ENCODE data around the gene NUBP2.

The NUBP2 gene

DNA sequence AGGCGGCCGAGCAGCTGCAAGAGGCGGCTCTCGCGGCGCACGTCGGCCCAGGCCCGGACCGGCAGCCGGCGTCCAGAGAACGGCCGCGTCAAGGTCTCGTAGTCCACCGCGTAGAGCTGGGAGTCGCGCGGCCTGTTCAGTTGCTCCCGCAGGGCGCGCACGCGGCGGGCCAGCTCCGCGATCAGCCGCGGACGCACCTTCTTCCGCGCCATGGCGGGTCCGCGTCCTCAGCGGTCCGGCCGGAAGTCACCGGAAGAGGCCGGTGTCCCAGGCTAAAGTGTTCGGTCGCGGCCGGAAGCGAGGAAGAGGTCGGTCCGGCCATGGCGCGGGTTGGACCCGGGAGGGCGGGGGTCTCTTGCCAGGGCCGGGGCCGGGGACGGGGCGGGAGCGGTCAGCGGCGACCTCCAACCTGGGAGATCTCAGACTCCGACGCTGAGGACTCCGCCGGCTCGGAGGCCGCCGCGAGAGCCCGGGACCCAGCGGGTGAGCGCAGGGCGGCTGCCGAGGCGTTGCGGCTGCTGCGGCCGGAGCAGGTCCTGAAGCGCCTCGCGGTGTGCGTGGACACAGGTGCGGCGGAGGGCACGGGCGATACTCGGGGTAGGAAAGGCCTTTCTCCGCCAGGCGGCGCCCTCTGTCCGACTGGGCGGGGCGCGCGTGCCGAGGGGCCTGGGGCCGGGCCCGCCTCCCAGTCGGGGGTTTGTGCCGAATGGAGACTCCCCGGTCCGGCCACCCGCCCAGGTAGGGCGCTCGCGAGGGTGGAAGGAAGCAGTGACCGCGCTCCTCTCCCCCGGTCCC, 9.7 kb upstream of the NUBP2 start, which contains the start of gene MRPS34:
Gene MRPS34, minus strand, starts transcription at position 227 of the 795 bp plus-strand sequence. Its CDS starts 15 bp downstream, at position 212.
- peak; percentile 72 to 83 for DNase-seq

DNA sequence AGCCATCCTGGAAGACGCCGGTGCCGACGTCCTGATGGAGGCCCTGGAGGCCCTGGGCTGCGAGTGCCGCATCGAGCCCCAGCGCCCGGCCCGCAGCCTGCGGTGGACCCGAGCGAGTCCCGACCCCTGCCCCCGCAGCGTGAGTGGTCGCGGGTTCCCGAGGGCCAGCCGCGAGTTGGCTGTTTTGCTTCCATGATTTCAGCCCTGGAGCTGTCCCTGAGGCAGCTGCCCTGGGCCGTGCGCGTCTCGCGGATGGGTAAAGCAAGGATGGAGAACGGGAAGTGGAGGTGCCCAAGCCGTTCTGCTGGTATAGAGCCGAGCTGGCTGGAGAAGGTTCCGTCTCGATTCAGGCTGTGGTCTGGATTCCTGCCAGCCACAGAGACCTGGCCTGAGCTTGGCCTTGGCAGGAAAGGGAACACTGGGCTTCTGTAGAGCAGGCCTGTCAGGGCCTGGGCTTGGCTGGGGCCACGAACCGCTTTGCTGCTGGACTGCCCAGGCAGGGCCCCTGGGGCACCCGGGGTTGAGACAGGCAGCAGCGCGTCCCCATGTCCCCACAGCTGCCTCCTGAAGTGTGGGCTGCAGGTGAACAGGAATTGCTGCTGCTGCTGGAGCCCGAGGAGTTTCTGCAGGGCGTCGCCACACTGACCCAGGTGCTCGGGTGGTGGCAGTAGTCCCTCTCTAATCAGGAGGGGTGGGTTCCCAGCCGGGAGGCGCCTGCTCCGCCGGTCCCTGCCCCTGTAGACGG, 8.9 kb upstream of the NUBP2 start:
- no peak for DNase-seq

DNA sequence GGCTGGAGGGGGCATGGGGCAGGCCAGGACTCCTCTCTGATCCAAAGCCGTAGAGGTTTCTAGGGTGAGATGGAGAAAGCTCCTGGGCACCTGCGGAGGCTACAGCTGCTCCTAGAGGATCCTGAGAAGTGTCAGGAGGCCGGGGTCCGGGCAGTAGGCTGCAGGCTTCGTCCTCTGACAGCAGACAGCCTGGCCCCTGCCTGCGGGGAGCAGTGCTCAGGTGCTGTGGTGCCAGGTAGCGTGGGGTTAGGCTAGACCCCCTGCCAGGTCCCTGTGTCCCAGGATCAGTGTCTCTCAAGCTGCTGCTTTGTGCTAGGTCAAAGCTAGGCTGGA, 8.3 kb upstream of the NUBP2 start:
- no peak for DNase-seq

DNA sequence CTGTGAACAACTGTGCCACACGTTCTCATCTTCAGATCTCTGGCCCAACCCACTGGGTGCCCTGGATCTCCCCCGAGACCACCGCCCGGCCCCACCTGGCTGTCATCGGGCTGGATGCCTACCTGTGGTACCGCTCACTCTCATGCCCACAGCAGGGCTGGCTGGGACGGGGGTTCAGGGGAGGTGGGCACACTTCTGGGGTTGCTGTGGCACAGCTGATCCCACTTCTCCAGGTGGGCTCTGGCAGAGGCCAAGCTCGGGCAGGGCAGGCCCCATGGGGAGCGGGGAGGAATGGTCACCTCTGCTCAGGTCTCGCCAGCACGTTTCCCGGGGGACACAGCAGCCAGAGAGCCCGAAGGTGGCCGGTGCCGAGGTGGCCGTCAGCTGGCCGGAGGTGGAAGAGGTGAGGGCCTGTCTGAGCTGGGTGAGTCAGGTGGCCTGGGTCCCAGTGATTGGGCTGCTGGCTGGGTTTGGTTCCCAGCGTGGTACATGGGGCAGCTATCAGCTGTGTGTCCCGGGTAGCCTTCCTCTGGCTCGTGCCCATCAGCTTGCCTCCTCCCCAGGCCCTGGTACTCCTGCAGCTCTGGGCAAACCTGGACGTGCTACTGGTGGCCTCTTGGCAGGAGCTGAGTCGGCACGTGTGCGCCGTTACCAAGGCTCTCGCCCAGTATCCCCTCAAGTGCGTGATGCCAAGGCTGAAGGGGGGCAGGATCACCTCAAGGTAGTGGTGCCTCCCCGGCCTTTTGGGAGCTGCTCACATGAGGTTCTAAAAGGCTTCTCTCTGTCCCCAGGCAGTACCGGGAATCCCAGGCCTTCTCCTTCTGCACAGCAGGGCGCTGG, 7.5 kb upstream of the NUBP2 start:
- no peak for DNase-seq

DNA sequence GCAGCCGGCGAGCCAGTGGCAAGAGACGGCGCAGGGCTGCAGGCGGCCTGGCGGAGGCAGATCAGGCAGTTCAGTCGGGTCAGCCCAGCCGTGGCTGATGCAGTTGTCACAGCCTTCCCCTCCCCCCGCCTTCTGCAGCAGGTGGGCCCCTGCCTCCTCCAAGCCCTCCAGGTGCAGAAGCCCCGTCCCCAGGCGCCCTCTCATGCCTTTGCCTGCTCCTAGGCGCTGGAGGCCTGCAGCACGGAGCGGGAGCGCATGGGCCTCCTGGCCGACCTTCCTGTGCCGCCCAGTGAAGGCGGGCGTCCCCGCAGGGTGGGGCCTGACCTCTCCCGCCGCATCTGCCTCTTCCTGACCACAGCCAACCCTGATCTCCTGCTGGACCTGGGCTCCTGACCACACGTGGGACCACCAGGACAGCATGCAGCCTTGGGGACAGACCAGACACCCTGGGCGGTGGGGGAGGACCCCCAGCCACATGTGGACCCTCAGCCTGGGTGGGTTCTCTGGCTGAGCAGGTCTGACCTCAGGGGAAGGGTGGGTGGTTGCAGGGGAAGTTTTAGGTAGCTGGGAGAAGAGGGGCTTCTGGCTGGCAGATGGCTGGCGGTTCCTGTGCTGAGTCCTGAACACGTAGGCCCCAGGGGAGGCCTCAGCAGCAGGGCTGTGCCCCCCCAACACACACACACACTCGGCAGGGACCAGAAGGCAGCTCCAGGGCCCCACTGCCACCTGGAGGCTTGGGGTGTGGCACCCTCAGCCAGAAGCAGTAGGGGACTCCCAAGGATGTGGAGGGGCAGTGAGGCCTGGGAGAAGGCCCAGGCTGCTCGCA, 6.7 kb upstream of the NUBP2 start:
- no peak for DNase-seq

DNA sequence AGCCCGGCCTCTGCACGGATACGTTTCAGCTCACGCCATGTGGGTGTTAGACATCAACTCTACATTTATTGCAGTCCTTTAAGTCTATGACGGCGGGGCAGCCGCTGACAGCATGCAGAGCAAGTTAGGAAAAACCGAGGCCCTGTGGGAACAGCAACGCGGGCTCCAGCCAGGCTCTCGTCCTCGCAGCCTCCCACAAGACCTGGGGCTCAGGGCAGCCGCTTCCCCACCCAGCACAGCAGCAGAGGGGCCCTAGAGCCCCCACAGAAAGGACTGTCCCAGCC, 6.1 kb upstream of the NUBP2 start:
- DNase-seq: no peak

DNA sequence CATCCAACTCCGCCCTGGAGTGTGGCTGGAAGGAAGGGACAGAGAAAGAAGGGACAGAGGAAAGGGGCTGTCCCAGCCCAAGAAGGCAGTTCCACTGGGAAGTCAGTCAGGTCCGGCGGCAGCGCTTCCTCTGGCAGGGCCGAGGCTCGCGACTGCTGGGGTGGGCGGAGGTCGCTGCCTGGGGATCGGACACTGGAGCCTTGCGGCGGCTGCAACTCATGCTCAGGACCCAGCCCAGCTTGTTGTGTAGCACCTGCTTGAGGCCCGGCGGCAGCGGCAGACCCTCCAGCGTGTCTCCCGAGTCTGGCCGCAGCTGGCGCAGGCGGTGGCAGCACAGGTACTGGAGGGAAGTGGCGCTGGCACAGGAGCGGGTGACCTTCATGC, 5.8 kb upstream of the NUBP2 start:
- no peak for DNase-seq

DNA sequence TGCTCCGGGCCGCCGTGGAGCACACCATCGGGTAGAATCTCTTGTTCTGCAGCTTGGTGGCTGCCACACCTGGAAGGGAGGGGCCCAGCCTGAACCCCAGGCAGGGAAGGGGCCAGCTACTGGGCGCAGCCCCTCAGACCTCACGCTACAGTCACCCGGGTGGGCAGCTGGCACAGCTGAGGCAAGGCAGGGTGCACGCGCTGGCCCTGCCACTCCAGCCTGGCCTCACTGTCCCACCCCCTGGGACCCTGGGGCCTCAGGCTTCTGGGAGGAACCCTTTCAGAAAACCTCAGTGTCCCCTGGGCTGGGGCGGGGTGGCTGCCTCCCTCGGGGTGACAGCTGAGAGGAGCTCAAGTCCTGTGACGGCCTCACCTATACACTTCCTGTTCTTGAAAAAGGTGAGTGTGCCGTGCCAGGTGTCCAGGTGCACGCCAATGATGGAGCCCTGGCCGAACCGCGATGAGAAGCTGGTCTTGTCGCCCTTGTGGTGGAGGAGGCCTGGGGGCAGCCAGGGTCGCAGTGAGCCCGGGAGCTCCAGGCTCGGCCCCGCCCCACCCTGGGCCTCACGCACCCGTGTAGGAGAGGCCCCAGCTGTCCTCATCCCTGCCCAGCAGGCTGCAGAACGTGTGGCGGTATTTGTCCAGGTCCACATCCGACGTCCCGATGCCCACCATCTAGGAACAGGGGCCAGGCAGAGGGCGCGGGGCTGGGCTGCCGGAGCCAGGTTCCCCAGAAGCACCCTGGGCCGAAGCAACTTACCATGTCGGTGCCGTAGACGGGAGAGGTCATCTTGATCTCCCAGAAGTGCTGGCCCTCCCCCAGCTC, 5.2 kb upstream of the NUBP2 start:
- no peak for DNase-seq

DNA sequence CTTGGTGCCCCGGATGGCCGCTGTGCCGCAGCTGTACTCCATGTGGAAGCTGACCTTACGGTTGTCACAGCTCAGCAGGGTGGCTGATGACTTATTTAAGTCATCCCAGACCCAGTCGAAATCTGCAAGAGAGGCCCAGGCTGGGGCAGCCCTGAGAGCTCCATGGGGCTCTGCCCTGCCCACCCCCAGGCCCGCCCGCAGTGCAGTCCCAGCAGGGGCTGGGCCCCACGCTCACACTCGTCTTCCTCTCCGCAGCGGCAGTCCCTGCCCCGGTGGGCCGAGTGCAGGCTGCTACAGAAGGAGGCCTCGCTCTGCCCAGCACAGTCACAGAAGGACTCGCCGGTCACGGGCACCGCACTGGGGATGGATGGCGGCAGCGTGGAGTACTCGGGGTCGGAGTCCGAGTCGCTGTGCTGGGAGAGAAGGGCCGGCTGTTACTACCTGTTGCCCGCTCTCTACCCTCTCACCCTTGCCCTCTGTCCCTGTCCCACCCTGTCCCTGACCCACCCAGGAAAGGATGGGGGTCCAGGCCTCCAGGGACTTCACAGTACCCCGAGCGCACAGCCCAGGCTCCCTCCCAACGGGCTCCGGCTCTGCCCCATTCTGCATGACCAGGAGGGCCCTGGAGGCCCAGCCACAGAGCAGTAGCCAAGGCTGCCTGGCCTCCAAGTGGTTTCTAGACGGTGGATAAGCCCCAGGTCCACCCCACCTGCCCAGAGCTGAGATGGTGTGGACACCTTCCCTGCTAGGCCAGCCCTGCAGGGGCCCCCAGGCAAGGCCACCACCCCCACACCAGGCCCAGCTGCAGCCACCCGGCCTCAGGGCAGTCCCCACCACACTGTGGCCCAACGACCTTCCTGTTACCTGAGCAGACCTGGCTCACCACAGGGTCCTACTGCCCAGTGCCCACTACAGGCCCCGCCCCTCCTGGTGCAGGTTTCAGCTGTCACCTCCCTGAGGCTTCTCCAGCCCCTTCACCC, 4.3 kb upstream of the NUBP2 start:
- DNase-seq: no peak

DNA sequence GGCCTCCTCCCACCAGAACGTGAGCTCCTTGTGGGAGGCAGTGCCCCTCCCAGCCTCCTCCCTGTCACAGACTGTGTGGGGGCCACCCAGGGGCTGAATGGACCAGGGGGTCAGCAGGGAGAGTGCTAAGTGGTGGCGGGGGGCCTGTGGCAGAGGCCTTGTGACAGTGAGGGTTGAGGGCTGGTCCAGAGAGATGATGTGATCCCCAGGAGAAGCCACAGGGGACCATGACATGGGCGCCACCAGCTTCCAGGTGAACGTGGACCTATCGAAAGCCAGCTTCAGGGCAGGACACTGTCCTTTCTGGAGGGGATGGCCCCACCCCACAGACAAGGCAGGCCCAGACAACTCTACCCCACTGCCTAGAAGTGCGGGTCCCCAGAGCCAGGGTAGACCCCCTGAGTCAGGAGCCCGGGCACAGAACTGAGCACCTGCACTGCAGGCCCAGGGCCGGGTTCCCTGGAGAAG, 3.5 kb upstream of the NUBP2 start:
- DNase-seq: no peak

DNA sequence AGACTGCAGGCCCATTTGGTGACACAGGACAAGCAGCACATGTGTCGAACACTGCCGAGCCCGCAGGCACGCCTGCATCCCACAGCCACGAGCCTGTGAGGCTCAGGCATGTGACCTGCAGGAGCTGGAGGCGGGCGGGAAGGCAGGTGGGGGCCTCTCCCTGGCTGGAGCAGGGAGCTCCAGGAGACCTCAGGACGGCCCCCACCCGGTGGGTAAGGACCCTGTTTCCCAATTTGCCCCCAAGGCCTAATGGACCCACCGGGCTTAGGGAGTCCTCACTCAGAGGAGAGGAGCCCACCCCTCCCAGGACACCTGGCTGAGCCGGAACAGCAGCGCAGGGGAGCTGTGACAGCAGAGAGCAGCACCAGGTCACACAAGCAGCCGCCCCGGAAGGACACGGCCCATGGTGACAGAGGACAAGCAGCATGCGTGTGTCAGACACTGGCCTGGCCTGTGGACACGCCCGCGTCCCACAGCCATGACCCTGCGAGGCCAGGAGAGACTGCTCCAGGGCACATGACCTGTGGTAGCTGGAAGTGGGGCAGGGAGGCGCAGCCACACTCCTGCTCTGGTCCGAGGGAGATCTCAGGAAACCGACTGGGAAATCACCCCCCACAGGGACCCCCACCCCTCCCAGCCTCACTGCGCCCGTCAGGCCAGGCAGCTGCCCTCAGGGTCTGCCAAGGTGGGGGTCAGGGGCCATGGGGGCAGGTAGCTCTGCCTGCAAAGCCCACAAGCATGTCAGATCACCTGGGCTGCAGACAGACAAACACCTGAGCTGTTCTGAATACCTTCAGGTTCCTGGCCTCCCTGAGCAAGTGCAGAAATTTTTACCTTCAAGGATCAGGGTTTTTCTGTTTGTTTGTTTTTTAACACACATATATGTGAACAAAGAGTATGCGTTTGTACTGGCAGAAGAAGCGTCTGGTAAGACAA, 2.8 kb upstream of the NUBP2 start:
- no peak for DNase-seq

DNA sequence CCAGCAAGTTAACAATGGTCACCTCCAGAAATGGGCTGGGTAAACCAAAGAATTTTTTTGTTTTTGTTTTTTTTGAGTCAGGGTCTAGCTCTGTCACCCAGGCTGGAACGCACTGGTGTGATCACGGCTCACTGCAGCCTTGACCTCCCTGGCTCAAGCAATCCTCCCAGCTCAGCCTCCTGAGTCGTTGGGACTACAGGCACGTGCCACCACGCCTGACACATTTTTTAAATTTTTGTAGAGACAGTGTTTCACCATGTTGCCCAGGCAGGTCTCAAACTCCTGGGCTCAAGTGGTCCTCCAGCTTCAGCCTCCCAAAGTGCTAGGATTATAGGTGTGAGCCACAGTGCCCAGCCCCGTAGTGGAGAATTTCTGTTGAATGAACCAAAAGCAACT, 2.1 kb upstream of the NUBP2 start:
- no peak for DNase-seq

DNA sequence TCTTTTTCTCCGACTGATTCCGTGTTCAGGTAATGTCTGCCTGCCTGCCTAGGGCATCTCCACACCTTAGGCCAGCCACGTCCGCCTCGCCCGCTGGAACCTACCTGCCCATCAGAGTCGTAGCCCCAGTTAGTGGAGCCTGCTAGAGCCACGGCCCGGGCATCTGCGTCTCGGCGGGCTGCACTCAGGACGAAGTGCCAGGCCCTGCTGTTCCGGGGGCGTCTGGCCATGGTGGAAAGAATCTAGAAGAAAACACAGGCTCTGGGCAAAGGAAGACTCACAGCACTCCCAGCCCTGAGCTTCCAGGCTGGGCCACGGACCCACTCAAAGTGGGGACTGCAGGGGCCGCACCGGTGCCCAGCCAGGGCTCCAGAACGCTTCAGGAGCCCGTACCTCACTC, 1.5 kb upstream of the NUBP2 start:
- DNase-seq: no peak

DNA sequence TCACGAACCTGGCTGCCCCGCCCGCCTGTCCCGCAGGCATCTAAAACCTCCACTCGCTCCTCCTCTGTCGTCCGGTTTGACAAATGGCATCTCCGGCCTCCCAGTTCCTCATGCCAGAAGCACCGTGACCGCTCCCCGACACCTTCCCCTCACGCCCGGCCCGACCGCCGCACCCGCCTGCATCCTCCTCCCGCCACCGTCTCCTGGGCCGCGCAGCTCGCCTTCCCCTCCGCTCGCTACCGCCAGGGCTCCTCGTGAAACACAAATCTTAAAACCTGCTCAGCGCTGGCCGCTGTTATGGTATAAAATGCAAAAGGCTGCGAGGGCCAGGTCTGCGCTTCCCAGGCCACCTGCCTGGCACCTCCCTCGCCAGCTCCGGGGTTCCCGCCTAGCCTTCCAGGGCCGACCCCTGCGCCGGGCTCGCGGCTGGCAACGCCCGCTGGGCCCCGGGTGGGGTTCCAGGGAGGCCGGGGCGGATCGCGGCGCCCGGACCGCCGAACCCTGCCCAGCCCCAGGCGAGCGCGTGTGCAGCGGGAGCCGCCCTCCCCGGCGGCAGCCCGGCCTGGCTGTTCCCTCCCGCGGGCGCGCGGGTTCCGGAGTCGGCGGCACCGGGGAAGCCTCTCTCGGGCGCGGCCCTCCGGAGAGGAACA, 877 bp upstream of the NUBP2 start:
- no peak for DNase-seq

DNA sequence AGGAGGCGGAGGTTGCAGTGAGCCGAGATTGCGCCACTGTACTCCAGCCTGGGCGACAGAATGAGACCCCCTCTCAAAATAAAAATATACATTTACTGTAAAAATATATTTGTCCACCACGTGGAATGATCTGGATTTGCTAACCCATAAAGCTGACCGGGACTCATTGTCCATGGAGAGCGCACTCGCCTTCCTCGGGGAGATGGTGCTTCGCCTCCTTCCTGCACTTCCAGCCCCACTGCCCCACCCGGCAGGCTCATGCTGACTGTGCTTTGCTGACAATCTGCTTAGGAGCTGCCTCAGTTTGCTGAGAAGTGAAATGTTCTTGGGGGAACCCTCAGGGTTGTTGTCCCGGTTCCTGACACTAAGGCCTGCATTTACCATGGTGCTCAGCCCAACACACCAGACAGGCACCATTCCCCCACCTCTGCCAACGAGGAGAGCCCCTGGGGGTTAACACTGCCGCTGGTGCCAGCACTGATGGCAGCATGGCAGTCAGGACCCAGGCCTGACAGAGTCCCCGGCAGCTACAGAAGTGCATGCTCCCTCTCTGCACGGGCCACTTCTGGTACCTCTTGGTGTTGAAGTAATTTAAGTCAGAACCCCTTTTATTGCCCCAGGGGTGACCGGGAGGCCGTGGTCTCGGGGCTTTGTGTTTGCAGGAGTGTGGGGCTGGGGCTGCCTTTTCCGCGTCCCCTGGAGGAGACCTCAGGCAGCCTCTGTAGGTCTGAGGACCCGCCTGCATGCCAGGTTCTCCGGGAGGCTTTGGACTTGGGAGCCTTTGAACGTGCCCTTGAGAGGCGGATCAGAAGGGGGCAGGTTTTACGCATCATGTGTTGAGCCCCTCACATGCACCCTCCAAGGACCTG, 2.5 kb downstream of the NUBP2 start:
- DNase-seq: no peak

DNA sequence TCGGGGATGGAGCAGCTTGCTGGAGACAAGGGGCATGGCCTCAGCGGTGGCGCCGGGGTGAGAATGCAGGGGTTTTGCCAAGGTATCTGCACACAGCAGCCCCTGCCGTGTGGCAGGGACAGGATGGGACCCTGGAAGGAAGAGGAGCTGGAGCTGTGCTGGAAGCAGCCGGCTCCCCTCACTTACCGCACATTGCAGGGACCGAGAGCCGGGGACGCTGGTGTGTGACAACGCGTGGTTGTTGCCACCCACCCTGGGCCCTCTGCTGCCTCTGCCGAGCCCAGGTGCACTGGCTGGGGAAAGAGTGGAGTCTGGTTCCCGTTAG, 3.0 kb downstream of the NUBP2 start:
- DNase-seq: no peak

DNA sequence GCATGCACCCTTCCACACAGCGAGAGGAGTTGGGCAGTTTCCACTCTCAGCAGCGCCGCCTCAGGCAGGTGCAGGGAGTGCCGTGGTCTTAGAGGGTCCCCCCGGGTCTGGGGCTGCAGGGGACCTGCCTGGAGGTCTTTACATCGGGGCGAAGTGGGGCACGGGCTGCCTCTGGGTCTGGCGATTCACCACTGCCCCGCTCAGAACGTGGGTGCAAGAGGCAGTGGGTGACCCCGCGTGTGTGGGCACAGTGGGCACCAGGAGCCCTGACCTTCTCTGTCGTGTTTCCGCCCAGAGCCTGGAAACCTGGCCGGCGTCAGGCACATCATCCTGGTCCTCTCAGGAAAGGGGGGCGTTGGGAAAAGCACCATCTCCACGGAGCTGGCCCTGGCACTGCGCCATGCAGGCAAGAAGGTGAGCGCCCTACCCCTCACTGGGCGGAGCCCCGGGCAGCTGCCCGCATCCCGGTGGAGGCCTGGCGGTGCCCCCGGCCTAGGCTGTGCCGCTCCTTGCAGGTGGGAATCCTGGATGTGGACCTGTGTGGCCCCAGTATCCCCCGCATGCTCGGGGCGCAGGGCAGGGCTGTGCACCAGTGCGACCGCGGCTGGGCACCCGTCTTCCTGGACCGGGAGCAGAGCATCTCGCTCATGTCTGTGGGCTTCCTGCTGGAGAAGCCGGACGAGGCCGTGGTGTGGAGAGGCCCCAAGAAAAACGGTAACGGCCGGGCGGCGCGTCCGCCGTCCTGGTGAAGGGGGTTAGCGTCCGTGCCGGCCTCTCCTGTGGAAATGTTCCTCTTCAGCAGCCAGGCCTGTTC, 3.7 kb downstream of the NUBP2 start:
- no peak for DNase-seq

DNA sequence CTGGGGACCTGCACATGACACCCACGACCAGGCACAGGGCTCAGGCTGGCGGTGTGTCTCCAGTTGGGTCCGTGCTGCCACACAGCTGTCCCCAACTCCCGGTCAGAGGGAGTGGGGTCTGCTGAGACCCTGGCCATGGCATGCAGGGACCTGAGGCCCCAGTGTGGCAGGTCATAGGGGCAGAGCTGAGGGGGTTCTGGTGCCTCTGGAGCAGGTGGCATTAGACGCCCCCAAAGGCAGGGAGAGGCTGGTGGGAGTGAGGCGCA, 4.2 kb downstream of the NUBP2 start:
- no peak for DNase-seq

All from NCI-H2081 (cell line).